Adrenal gland (tissue), 12 donors: ENCODE data around the gene CACNA1D. TPM values are rescaled to one million over a fixed set of nuclear protein-coding genes. Genes with fewer than 3 reads are reported as not detected.
A peak's percentile ranks its signal among the peaks of the same experiment; 100 is the strongest.

Experiments
- DNase-seq, 7 donors: peaks; one replicate each; pipeline ENCODE4 v3.0.0-alpha.2; 2019 to 2020
- H3K27ac ChIP-seq, 5 donors: fragments of 200-600 bp; sonication (generic) in 4 of 5; 1 replicate in 3 of 5; 2 replicates in 2 of 5; pipeline versions ENCODE4 v1.5.1 to v1.8.0; 2016 to 2020; ENCODE audit warnings: mild to moderate bottlenecking in 1 of 5
- H3K27me3 ChIP-seq: fragments of 200-600 bp; 2 replicates; pipeline ENCODE4 v1.8.0; 2021
- H3K36me3 ChIP-seq, 2 donors: fragments of 200-600 bp; replicated peaks in 1 of 2; 1 replicate in 1 of 2; 2 replicates in 1 of 2; pipeline versions ENCODE4 v1.5.1 to v1.8.0; 2018 to 2022
- H3K4me1 ChIP-seq, 2 donors: fragments of 200-600 bp; replicated peaks in 1 of 2; 1 replicate in 1 of 2; 2 replicates in 1 of 2; pipeline versions ENCODE4 v1.5.1 to v1.8.0; 2018 to 2021
- H3K4me3 ChIP-seq, 4 donors: fragments of 200-600 bp; sonication (generic) in 3 of 4; one replicate each; pipeline ENCODE4 v1.5.1; 2016 to 2018
- H3K9me3 ChIP-seq, 3 donors: fragments of 200-600 bp; sonication (generic) in 1 of 3; replicated peaks in 1 of 3; 1 replicate in 2 of 3; 2 replicates in 1 of 3; pipeline versions ENCODE4 v1.5.1 to v1.8.0; 2016 to 2021
- POLR2A ChIP-seq, 2 donors: fragments of 450-650 bp; IDR thresholded peaks; one replicate each; pipeline ENCODE4 v1.6.1; 2017; ENCODE audit warnings: antibody characterized with exemption in 2 of 2, mild to moderate bottlenecking in 2 of 2, moderate library complexity in 1 of 2
- WGBS, 4 donors: extraction: QIAGEN DNeasy Blood & Tissue Kit in 2 of 4; methylation state at CpG; one replicate each; pipeline versions ENCODE4 v1.1.5 to v1.1.7; 2013 to 2017; 5-methylcytosine and 5-hydroxymethylcytosine counted together
- intact Hi-C, 2 donors: fragments of 100-400 bp; cut with DNase I; formaldehyde crosslinking; loops; one replicate each; pipeline versions ENCODE4 v1.14.1 to v1.15.0; 2022 to 2023
- polyA plus RNA-seq, 3 donors: library from polyadenylated mRNA; stranded (reverse); fragments of 200-250 nt in 2 of 3; fragments of 350-450 nt in 1 of 3; fragmentation: Illumina TruSeq in 1 of 3; extraction: RNeasy Lipid Tissue Mini Kit (QIAGEN cat#74804) in 1 of 3; gene quantifications; one replicate each; pipeline ENCODE4 v1.2.3, GENCODE V29; 2013 to 2014
- total RNA-seq, 9 donors: library from RNA; depleted of rRNA in 4 of 9; stranded (reverse); fragments of >200 nt in 4 of 9; fragments of 120-200 nt in 1 of 9; fragmentation: NEBNext Ultra II Directional in 1 of 9; extraction: Animal tissue kit (Norgen Biotek cat#: 25700) in 1 of 9; gene quantifications; one replicate each; pipeline versions ENCODE4 v1.1.0 to v1.2.4, GENCODE V29; 2013 to 2023
- TF ChIP-seq, protein P1 (sequence below), 6 experiments: fragments of 450-650 bp in 4 of 6; fragments of 200-600 bp in 2 of 6; sonication (generic) in 1 of 6; IDR thresholded peaks; 1 replicate in 5 of 6; 2 replicates in 1 of 6; pipeline versions ENCODE4 v1.5.1 to v1.8.0; 2016 to 2021; ENCODE audit warnings: antibody characterized with exemption in 6 of 6, mild to moderate bottlenecking in 2 of 6, moderate library complexity in 1 of 6
- donor health status: healthy with polysubstance abuse.
- donor health status: Bipolar disorder and iron deficiency.
- donor health status: DM: yes; HTN: yes; CAD: no.
- donor health status: DM: no; HTN: no; CAD: no.
- donor health status: DM: no; HTN: no; CAD: no.
- donor health status: DM: yes; HTN: yes; CAD: no.

The CACNA1D gene
- total and polyA plus RNA-seq, 12 donors, result 25.8 to 111 (median 63.0) TPM

DNA sequence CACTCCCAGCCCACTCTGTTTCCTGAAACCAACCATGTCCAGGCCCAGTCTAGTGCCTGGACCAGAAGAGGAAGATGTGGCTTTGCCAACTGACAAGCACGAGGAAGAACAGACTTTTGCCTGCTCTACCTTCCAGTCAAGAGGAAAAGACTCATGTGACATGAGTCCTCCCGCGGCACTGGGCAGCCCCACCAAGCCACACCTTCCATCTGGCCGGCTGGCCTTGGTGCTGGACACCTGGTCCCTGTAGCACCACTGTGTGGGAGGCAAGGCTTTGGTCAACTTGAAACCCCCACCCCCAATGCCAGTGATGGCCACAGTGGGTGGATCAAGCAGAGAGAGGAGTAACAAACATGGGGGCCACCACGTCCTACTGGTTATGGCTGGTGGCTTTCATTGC is 339.3 kb downstream of the CACNA1D start:
- Histone ChIP-seq H3K9me3 (no peaks in the 10 kb centered on the region), H3K4me1 (no peaks in the 10 kb centered on the region), H3K27me3 (no peaks in the 10 kb centered on the region), H3K36me3 (no peaks in the 10 kb centered on the region), H3K4me3 (no peak overlapping the region), H3K27ac (no peak overlapping the region)
- intact Hi-C loops, result no loop called here
- TF ChIP-seq, protein P1, sequence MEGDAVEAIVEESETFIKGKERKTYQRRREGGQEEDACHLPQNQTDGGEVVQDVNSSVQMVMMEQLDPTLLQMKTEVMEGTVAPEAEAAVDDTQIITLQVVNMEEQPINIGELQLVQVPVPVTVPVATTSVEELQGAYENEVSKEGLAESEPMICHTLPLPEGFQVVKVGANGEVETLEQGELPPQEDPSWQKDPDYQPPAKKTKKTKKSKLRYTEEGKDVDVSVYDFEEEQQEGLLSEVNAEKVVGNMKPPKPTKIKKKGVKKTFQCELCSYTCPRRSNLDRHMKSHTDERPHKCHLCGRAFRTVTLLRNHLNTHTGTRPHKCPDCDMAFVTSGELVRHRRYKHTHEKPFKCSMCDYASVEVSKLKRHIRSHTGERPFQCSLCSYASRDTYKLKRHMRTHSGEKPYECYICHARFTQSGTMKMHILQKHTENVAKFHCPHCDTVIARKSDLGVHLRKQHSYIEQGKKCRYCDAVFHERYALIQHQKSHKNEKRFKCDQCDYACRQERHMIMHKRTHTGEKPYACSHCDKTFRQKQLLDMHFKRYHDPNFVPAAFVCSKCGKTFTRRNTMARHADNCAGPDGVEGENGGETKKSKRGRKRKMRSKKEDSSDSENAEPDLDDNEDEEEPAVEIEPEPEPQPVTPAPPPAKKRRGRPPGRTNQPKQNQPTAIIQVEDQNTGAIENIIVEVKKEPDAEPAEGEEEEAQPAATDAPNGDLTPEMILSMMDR (IDR thresholded peaks at IDR 0.05), result no peak
- no peak for TF ChIP-seq POLR2A (IDR thresholded peaks at IDR 0.05)
- peak in 1 of 7 donors; percentile 49 for DNase-seq
- 69 to 100% (median 84%) methylated on average over 2 to 5 of the region's 5 CpGs for WGBS, 4 donors

DNA sequence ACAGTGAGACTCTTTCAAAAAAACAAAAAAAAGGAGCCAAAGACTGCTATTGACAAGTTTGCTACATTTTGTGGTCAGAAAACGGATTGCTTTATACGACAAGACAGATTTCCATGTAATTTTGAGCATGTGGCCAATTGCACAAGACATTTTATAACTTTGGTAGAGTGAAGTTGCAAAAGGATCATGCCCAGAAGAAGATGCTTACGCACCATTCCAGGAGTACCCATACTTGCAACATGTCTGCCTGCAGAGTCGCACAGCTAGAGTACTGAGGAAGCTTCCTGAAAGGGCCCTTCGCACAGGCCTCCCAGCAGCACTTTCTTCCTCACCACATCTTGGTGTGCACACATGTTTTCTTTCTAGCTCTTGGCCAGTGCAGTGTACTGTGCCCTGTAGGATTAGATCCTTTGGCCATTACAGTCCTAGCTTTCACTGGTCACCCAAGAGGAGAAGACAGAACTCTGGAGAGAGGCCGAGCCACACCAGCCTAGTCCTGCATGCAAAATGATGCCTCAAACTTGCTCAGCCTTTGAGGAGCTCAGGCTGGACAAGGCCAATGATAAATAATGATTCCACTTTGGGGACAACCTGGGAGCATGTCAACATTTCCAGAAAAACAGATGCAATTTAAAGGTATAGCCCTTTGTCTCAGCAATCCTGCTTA is 340.2 kb downstream of the CACNA1D start:
- no peaks in the 10 kb centered on the region for H3K27me3 ChIP-seq
- H3K4me3 ChIP-seq, result no peak overlapping the region
- no peak overlapping the region for H3K27ac ChIP-seq
- intact Hi-C loops, result no loop called here
- H3K9me3 ChIP-seq, result no peaks in the 10 kb centered on the region
- H3K36me3 ChIP-seq, result no peaks in the 10 kb centered on the region
- H3K4me1 ChIP-seq, result no peaks in the 10 kb centered on the region
- DNase-seq, result peak in 1 of 7 donors; percentile 39
- TF ChIP-seq, protein P1 (IDR thresholded peaks at IDR 0.05), result no peak
- TF ChIP-seq POLR2A (IDR thresholded peaks at IDR 0.05), result no peak
- WGBS, 4 donors, result 90 to 95% (median 94%) methylated on average over 6 of the region's 6 CpGs

DNA sequence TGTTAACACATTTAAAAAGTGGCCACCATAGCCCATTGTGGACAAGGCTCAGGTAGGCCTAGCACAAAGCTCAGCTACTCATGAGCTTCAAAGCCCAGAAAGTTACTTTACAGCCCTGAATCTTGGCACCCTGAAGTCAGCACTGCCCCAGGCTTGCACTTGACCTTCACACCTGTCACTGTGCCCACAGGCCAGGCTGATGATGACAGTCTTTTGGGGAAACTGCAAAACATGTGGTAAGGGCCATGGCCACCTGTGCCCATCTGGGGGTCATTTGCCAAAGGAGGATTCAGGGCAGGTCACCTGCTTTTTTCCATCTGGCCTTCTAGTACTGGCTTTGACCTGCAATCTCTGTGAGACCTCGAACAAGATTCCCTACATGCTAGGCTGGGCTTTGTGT is 340.8 kb downstream of the CACNA1D start:
- TF ChIP-seq, protein P1 (IDR thresholded peaks at IDR 0.05), result no peak
- no peak for TF ChIP-seq POLR2A (IDR thresholded peaks at IDR 0.05)
- H3K4me3 ChIP-seq, result no peak overlapping the region
- peak in 1 of 7 donors; percentile 45 for DNase-seq
- H3K27me3 ChIP-seq, result no peaks in the 10 kb centered on the region
- no peak overlapping the region for H3K27ac ChIP-seq
- H3K4me1 ChIP-seq, result no peaks in the 10 kb centered on the region
- H3K9me3 ChIP-seq, result no peaks in the 10 kb centered on the region
- no peaks in the 10 kb centered on the region for H3K36me3 ChIP-seq
- intact Hi-C loops, result no loop called here
- WGBS, 4 donors, result 78 to 88% (median 84%) methylated on average over 1 of the region's 1 CpG

DNA sequence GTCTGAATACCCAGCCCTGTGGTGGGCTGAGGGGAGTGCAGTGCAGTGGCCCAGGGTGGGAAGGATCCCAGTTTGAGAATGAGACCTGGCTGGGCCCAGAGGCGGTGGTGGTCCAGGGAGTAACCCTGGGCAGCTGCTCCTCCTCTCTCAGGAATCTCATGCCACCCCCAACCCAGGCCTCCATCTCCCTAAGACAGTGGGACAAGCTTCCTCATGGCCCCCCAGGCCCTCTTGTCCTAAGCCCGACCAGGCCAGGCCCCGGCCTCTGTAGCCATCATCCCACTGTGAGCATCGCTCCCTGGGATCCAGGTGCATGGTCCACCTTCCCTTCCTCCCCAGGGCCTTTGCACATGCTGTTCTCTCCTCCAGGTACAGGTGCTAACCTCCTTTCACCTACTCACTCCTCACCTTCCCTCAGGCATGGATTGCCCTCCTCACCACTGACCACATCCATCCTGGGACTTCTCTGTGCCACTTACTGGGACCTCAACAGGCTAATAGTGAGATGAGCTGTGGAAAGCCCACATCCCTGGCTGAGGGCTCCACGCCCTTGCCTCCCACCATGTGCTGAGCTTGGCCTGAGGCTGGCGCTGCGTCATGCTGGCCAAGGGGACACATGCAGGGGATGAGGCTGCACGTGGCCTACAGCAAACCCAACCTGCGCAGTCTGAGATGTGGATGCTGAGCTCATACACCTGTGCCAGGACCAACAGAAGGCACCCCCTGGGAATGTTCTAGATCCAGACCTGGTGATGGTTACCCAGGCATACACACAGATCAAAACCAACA is 341.9 kb downstream of the CACNA1D start:
- DNase-seq, result peak in 1 of 7 donors; percentile 40
- Histone ChIP-seq H3K4me3 (no peak overlapping the region), H3K4me1 (no peaks in the 10 kb centered on the region), H3K9me3 (no peaks in the 10 kb centered on the region), H3K27me3 (no peaks in the 10 kb centered on the region), H3K27ac (no peak overlapping the region), H3K36me3 (no peaks in the 10 kb centered on the region)
- 88 to 97% (median 96%) methylated on average over 9 of the region's 9 CpGs for WGBS, 4 donors
- intact Hi-C loops, result no loop called here
- TF ChIP-seq, protein P1 (IDR thresholded peaks at IDR 0.05), result no peak
- TF ChIP-seq POLR2A (IDR thresholded peaks at IDR 0.05), result no peak
